ENCODE results near the gene ADGRA1. TPM values are rescaled to one million over a fixed set of nuclear protein-coding genes. Genes with fewer than 3 reads are reported as not detected.

ADGRA1 gene
- total RNA-seq, 1 experiment from 2014 or later, result not detected

DNA sequence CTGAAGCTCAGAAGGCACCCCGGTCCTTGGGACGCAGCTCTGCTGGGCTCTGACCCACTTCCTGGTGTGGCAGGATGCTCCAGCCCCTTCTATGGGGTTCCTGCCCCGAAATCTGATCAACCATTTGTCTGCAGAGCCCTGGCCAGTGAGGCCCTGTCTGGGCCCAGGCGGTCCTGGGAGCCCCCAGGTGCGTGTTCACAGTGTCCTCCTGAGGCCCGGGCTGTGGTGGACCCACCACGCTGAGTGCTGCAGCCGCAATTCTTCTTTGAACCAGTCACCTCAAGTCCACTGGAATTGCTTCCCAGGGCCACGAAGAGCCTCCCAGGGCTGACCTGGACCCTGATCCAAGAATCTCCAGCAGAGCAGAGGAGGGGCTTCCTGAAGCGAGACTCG lies 91.4 kb downstream of the ADGRA1 start:
- ChIA-PET CTCF (no interaction called here), POLR2A (ENCODE audit: unreplicated experiment) (no interaction called here)
- Histone ChIP-seq H2AFZ (ENCODE audit: low read length) (no peak overlapping the region), H3K9me3 (ENCODE audit: low read length) (no peaks in the 10 kb centered on the region), H3K4me2 (ENCODE audit: low read length) (no peak overlapping the region), H4K20me1 (ENCODE audit: low read length) (no peaks in the 10 kb centered on the region), H3K27ac (ENCODE audit: low read length) (no peak overlapping the region), H3K27me3 (ENCODE audit: low read length) (peaks cover 51% of the 10 kb centered on the region), H3F3A (ENCODE audit: low read length, unreplicated experiment) (no peaks in the 10 kb centered on the region), H3K9ac (ENCODE audit: low read length) (no peak overlapping the region), H3K9me2 (replicated peaks; ENCODE audit: low read length) (no peaks in the 10 kb centered on the region), H3K36me3 (ENCODE audit: low read depth, low read length) (no peaks in the 10 kb centered on the region), H3K4me1 (ENCODE audit: insufficient read depth, low read length) (no peaks in the 10 kb centered on the region), H3K4me3 (ENCODE audit: low read length) (no peak overlapping the region), H3K79me2 (ENCODE audit: low read length) (no peaks in the 10 kb centered on the region)
- TF ChIP-seq, protein P1, sequence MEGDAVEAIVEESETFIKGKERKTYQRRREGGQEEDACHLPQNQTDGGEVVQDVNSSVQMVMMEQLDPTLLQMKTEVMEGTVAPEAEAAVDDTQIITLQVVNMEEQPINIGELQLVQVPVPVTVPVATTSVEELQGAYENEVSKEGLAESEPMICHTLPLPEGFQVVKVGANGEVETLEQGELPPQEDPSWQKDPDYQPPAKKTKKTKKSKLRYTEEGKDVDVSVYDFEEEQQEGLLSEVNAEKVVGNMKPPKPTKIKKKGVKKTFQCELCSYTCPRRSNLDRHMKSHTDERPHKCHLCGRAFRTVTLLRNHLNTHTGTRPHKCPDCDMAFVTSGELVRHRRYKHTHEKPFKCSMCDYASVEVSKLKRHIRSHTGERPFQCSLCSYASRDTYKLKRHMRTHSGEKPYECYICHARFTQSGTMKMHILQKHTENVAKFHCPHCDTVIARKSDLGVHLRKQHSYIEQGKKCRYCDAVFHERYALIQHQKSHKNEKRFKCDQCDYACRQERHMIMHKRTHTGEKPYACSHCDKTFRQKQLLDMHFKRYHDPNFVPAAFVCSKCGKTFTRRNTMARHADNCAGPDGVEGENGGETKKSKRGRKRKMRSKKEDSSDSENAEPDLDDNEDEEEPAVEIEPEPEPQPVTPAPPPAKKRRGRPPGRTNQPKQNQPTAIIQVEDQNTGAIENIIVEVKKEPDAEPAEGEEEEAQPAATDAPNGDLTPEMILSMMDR (conservative IDR thresholded peaks at IDR 0.05; ENCODE audit: low read depth, low read length), result no peak
- TF ChIP-seq EZH2phosphoT487 (IDR thresholded peaks at IDR 0.05; ENCODE audit: borderline replicate concordance, low read length) (no peak), EZH2 (IDR thresholded peaks at IDR 0.05; ENCODE audit: low read length, unreplicated experiment) (no peak)
- ATAC-seq, result no peak
- BruUV-seq (replicated peaks), result no TSS peak
- DNase-seq, result no peak
- intact Hi-C loops (cut with micrococcal nuclease), result no loop called here

DNA sequence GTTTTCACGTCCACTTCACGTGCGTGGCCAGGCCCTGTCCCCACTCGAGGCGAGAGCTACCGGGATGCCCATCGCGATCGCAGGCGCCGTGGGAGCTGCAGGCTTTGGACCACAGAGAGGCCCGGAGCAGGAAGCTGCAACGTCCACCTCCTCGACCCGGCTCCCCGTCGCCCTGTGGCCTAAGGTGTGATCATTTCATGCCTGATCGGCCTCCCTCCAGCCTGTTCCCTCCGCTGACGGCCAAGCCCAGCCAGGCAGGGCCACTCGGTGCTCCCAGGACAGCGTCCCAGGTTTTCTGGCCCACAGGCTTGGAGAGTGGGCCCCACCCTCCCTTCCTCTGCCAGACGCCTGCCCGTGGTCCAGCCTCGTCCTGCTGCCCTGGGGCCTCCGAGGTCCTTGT lies 91.9 kb downstream of the ADGRA1 start:
- Histone ChIP-seq H3K36me3 (ENCODE audit: low read depth, low read length) (no peaks in the 10 kb centered on the region), H3K9ac (ENCODE audit: low read length) (no peak overlapping the region), H2AFZ (ENCODE audit: low read length) (no peak overlapping the region), H3K79me2 (ENCODE audit: low read length) (no peaks in the 10 kb centered on the region), H3K27me3 (ENCODE audit: low read length) (peaks cover 57% of the 10 kb centered on the region), H3K27ac (ENCODE audit: low read length) (no peak overlapping the region), H3K4me1 (ENCODE audit: insufficient read depth, low read length) (no peaks in the 10 kb centered on the region), H3F3A (ENCODE audit: low read length, unreplicated experiment) (no peaks in the 10 kb centered on the region), H3K9me3 (ENCODE audit: low read length) (no peaks in the 10 kb centered on the region), H4K20me1 (ENCODE audit: low read length) (no peaks in the 10 kb centered on the region), H3K4me2 (ENCODE audit: low read length) (no peak overlapping the region), H3K4me3 (ENCODE audit: low read length) (no peak overlapping the region), H3K9me2 (replicated peaks; ENCODE audit: low read length) (no peaks in the 10 kb centered on the region)
- ATAC-seq (no peak), DNase-seq (no peak)
- CTCF ChIA-PET, result no interaction called here
- intact Hi-C loops (cut with micrococcal nuclease), result no loop called here
- TF ChIP-seq EZH2 (IDR thresholded peaks at IDR 0.05; ENCODE audit: low read length, unreplicated experiment) (no peak), EZH2phosphoT487 (IDR thresholded peaks at IDR 0.05; ENCODE audit: borderline replicate concordance, low read length) (no peak)
- TF ChIP-seq, protein P1 (conservative IDR thresholded peaks at IDR 0.05; ENCODE audit: low read depth, low read length), result no peak
- POLR2A ChIA-PET (ENCODE audit: unreplicated experiment), result no interaction called here
- BruUV-seq (replicated peaks), result no TSS peak

DNA sequence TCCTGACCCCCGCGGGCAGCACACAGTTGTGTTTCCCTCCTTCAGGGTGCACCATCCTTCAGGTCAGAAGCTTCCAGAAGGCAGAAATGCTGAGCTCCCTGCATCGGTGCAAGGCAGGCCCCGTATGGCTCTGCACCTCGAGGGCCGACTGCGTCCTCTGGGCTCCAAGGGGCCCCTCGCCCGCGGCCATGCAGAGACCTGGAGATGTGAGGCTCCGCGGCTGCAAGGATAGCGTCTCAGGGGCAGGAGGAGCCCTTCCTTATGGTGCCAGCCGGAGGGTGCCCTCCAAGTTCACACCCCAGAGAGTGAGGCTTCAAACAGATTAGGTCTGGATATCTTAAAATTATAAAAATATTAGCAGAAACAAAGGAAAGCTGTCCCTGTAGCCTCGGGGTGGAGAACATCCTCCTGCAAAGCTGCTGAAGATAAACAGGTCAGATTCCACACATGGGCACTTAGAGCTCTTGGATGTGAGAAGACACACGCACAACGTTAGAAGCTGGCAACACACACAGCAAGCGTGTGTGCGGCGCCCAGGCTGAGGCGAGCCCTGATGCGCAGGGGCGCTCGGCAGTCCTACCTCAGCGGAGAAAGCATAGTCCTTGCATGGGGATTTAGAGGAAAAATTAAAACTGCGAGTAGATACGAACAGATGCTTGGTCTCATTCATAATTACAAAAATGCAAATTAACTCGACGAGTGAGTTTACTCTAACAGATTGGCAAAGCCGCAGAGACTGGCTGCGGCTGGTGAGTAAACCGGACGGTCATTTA lies 92.7 kb downstream of the ADGRA1 start:
- H4K20me1 ChIP-seq (ENCODE audit: low read length), result no peaks in the 10 kb centered on the region
- H2AFZ ChIP-seq (ENCODE audit: low read length), result no peak overlapping the region
- CTCF ChIA-PET, result no interaction called here
- H3K27ac ChIP-seq (ENCODE audit: low read length), result no peak overlapping the region
- no peak overlapping the region for H3K4me2 ChIP-seq (ENCODE audit: low read length)
- no peaks in the 10 kb centered on the region for H3K9me2 ChIP-seq (replicated peaks; ENCODE audit: low read length)
- no peaks in the 10 kb centered on the region for H3K4me1 ChIP-seq (ENCODE audit: insufficient read depth, low read length)
- no peaks in the 10 kb centered on the region for H3K9me3 ChIP-seq (ENCODE audit: low read length)
- ATAC-seq, result no peak
- H3K36me3 ChIP-seq (ENCODE audit: low read depth, low read length), result no peaks in the 10 kb centered on the region
- peaks cover 61% of the 10 kb centered on the region for H3K27me3 ChIP-seq (ENCODE audit: low read length)
- H3K79me2 ChIP-seq (ENCODE audit: low read length), result no peaks in the 10 kb centered on the region
- TF ChIP-seq EZH2phosphoT487 (IDR thresholded peaks at IDR 0.05; ENCODE audit: borderline replicate concordance, low read length), result no peak
- TF ChIP-seq EZH2 (IDR thresholded peaks at IDR 0.05; ENCODE audit: low read length, unreplicated experiment), result no peak
- TF ChIP-seq, protein P1 (conservative IDR thresholded peaks at IDR 0.05; ENCODE audit: low read depth, low read length), result no peak
- H3K4me3 ChIP-seq (ENCODE audit: low read length), result no peak overlapping the region
- BruUV-seq (replicated peaks), result no TSS peak
- POLR2A ChIA-PET (ENCODE audit: unreplicated experiment), result no interaction called here
- no peak for DNase-seq
- intact Hi-C loops (cut with micrococcal nuclease), result no loop called here
- no peaks in the 10 kb centered on the region for H3F3A ChIP-seq (ENCODE audit: low read length, unreplicated experiment)
- H3K9ac ChIP-seq (ENCODE audit: low read length), result no peak overlapping the region

Data from PC-3 (cell line).